WTC11 (cell line): ENCODE results near the gene ZMIZ1. TPM values are rescaled to one million over a fixed set of nuclear protein-coding genes. Genes with fewer than 3 reads are reported as not detected.

Experiments
- ATAC-seq: fragments of 200-7000 bp; cut with Tn5 transposase; 2 replicates; pipeline ENCODE4 v1.10.0; 2021; ENCODE audit warnings: mild to moderate bottlenecking, moderate library complexity
- CTCF ChIA-PET: fragments of 300-600 bp; sonication (Branson Sonifier 250); formaldehyde crosslinking; loops from one replicate; lab custom pipeline; 2021; ENCODE audit warnings: antibody characterized with exemption; lab: Charles Lee
- POLR2A ChIA-PET: fragments of 350-600 bp; sonication (Branson Sonifier 250); formaldehyde crosslinking; loops from one replicate; lab custom pipeline; 2021; ENCODE audit warnings: antibody characterized with exemption; lab: Charles Lee
- DNase-seq: peaks from one replicate; pipeline ENCODE4 v3.0.0; 2021; ENCODE audit warnings: low spot score
- H3K27ac Mint-ChIP-seq: 2 replicates; pipeline ENCODE4 v1.8.0; 2021; ENCODE audit warnings: mixed read lengths
- H3K27me3 Mint-ChIP-seq: 2 replicates; pipeline ENCODE4 v1.8.0; 2021; ENCODE audit warnings: low read depth, mild to moderate bottlenecking, moderate library complexity, mixed read lengths
- H3K36me3 Mint-ChIP-seq: 2 replicates; pipeline ENCODE4 v1.8.0; 2021; ENCODE audit warnings: mixed read lengths
- H3K4me1 Mint-ChIP-seq: 2 replicates; pipeline ENCODE4 v1.8.0; 2022; ENCODE audit warnings: mixed read lengths
- H3K4me3 Mint-ChIP-seq: 2 replicates; pipeline ENCODE4 v1.8.0; 2021; ENCODE audit warnings: mild to moderate bottlenecking, moderate library complexity, mixed read lengths
- H3K9me3 Mint-ChIP-seq: 2 replicates; pipeline ENCODE4 v1.8.0; 2021; ENCODE audit warnings: mixed read lengths
- CBFB ChIP-seq: sonication (generic); formaldehyde crosslinking; IDR thresholded peaks from 2 replicates; pipeline ENCODE4 v1.8.1; 2022; ENCODE audit warnings: mild to moderate bottlenecking, low read depth, missing genetic modification reagents
- ELF4 ChIP-seq: sonication (generic); formaldehyde crosslinking; IDR thresholded peaks from 2 replicates; pipeline ENCODE4 v1.8.1; 2022; ENCODE audit warnings: low read depth, mild to moderate bottlenecking, moderate library complexity, missing genetic modification reagents
- HMGA2 ChIP-seq: fragments of 250-450 bp; sonication (Bioruptor Pico); IDR thresholded peaks from 2 replicates; pipeline ENCODE4 v1.4.0; 2021; ENCODE audit warnings: mild to moderate bottlenecking, moderate library complexity
- IRF2 ChIP-seq: sonication (generic); formaldehyde crosslinking; IDR thresholded peaks from 2 replicates; pipeline ENCODE4 v1.8.0; 2022; ENCODE audit warnings: low read depth, missing genetic modification reagents, borderline replicate concordance
- JUN ChIP-seq: sonication (generic); formaldehyde crosslinking; IDR thresholded peaks from 2 replicates; pipeline ENCODE4 v1.8.0; 2023; ENCODE audit warnings: mild to moderate bottlenecking, missing genetic modification reagents
- NR2C2 ChIP-seq: sonication (generic); formaldehyde crosslinking; IDR thresholded peaks from 2 replicates; pipeline ENCODE4 v1.8.0; 2022; ENCODE audit warnings: mild to moderate bottlenecking, missing genetic modification reagents
- NR3C1 ChIP-seq: sonication (generic); formaldehyde crosslinking; conservative IDR thresholded peaks from 2 replicates; pipeline ENCODE4 v1.8.1; 2023; ENCODE audit warnings: low read depth, mild to moderate bottlenecking, missing genetic modification reagents
- OVOL2 ChIP-seq: fragments of 250-450 bp; sonication (Bioruptor Pico); IDR thresholded peaks from 2 replicates; pipeline ENCODE4 v1.9.0; 2021; ENCODE audit warnings: mild to moderate bottlenecking, borderline replicate concordance
- PRRX2 ChIP-seq: fragments of 250-450 bp; sonication (Bioruptor Pico); IDR thresholded peaks from 2 replicates; pipeline ENCODE4 v1.8.0; 2021; ENCODE audit warnings: mild to moderate bottlenecking
- TCF7 ChIP-seq: sonication (generic); formaldehyde crosslinking; IDR thresholded peaks from 2 replicates; pipeline ENCODE4 v1.8.0; 2022; ENCODE audit warnings: mild to moderate bottlenecking, low read depth, missing genetic modification reagents, moderate library complexity
- TP53 ChIP-seq: sonication (generic); formaldehyde crosslinking; IDR thresholded peaks from 2 replicates; pipeline ENCODE4 v1.8.1; 2023; ENCODE audit warnings: mild to moderate bottlenecking, missing genetic modification reagents
- ZNF121 ChIP-seq: sonication (generic); formaldehyde crosslinking; IDR thresholded peaks from 2 replicates; pipeline ENCODE4 v1.8.0; 2023; ENCODE audit warnings: missing genetic modification reagents
- ZNF317 ChIP-seq: sonication (generic); formaldehyde crosslinking; IDR thresholded peaks from 2 replicates; pipeline ENCODE4 v1.8.1; 2023; ENCODE audit warnings: low read depth, mild to moderate bottlenecking, moderate library complexity, missing genetic modification reagents, borderline replicate concordance
- ZNF416 ChIP-seq: fragments of 250-450 bp; sonication (Bioruptor Pico); IDR thresholded peaks from 2 replicates; pipeline ENCODE4 v1.9.0; 2021; ENCODE audit warnings: mild to moderate bottlenecking, inconsistent platforms
- total RNA-seq: library from RNA; stranded (reverse); gene quantifications from 3 replicates; pipeline ENCODE4 v1.2.3, GENCODE V29; 2021
- TF ChIP-seq, protein P1 (sequence below): sonication (generic); formaldehyde crosslinking; IDR thresholded peaks from 2 replicates; pipeline ENCODE4 v1.8.0; 2022; ENCODE audit warnings: missing genetic modification reagents
- TF ChIP-seq, protein P2 (sequence below): fragments of 250-450 bp; sonication (Bioruptor Pico); IDR thresholded peaks from 2 replicates; pipeline ENCODE4 v1.9.0; 2021; ENCODE audit warnings: moderate library complexity, mild to moderate bottlenecking, inconsistent platforms, borderline replicate concordance
- TF ChIP-seq, protein P3 (sequence below): fragments of 250-450 bp; sonication (Bioruptor Pico); IDR thresholded peaks from 2 replicates; pipeline ENCODE4 v1.9.0; 2021; ENCODE audit warnings: mild to moderate bottlenecking, borderline replicate concordance
- TF ChIP-seq, protein P4 (sequence below): sonication (generic); formaldehyde crosslinking; IDR thresholded peaks from 2 replicates; pipeline ENCODE4 v1.8.1; 2023; ENCODE audit warnings: mild to moderate bottlenecking, missing genetic modification reagents, borderline replicate concordance
- TF ChIP-seq, protein P5 (sequence below): sonication (generic); formaldehyde crosslinking; IDR thresholded peaks from 2 replicates; pipeline ENCODE4 v1.8.1; 2022; ENCODE audit warnings: low read depth, mild to moderate bottlenecking, moderate library complexity, missing genetic modification reagents, borderline replicate concordance

The ZMIZ1 gene
- total RNA-seq, 1 experiment from 2014 or later = 44.4 TPM

DNA sequence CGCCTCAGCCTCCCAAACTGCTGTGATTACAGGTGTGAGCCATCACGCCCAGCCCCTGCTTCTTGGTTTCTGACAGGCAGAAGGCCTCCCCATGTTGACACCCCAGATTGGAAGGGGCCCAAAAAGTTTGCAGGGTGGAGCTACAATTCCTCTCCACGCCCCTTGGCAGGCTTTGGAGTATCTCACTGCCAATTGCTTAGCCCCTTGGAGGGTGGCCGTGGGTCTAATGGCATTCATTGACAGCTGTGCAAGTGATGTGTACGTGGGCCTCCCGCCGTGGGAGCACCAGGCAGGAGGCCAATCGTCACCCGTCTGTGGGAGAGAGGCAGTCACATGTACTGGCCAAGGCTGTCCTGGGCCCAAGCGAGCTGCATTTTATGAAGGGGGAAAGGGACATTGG is 204.8 kb downstream of the ZMIZ1 start (continued):
- TF ChIP-seq CBFB (no peak), HMGA2 (CRISPR knock-in tag) (no peak), OVOL2 (CRISPR knock-in tag) (no peak), IRF2 (CRISPR knock-in tag) (no peak), PRRX2 (CRISPR knock-in tag) (no peak), NR3C1 (CRISPR knock-in tag) (no peak), JUN (no peak)

DNA sequence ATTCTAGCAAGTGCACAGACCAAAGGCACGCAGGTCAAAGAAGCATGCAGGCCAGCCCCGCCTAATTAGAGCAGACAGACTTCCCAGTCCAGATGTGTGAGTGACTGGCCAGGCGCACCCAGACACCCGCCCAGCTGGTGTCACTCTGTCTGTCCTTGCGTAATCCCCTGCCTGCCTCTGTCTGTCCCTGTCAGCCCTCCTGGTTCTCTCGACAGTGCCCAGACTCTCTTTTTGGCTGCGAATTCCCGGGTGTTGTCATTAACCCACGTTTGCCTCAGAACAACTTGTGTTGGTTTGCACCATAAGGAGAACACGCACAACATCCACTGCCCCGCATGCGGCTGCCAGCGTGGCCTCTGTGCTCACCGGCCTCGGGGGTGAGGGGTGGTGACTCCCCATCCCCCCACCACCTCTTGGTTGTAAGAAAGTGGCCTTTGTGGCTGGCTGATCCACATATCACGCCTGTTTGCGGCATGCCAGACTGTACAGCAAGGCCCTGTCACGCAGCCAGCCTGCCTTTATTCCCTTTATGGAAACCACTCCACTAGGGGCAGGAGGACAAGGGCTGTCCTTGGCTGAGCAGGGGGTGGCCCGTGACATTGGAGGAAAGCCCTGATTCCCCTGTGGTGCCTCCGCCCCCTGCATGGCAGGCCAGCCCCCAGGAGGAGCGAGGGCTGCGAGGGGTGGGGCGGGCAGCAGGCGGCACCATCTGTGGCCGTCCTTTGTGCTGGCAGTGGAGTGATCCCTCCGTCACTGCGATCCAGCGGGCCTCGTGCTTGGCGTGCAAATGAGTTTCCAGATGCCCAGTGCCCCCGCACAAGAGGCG is 205.7 kb downstream of the ZMIZ1 start:
- Mint-ChIP-seq H3K27ac (no peak overlapping the region), H3K9me3 (no peaks in the 10 kb centered on the region), H3K4me1 (peaks cover 2% of the 10 kb centered on the region), H3K4me3 (no peak overlapping the region), H3K27me3 (no peaks in the 10 kb centered on the region), H3K36me3 (peaks cover 11% of the 10 kb centered on the region)
- ChIA-PET CTCF (interaction anchor here (0.6 to 1.6 kb wide), 3 partner anchors 18 to 213 kb away, joined by 3 to 9 read pairs (median 3); no protein-coding TSS in a partner anchor), POLR2A (no interaction called here)
- TF ChIP-seq NR2C2 = no peak
- TF ChIP-seq ZNF121 = no peak
- no peak for TF ChIP-seq ZNF317 (CRISPR knock-in tag)
- TF ChIP-seq, protein P1, sequence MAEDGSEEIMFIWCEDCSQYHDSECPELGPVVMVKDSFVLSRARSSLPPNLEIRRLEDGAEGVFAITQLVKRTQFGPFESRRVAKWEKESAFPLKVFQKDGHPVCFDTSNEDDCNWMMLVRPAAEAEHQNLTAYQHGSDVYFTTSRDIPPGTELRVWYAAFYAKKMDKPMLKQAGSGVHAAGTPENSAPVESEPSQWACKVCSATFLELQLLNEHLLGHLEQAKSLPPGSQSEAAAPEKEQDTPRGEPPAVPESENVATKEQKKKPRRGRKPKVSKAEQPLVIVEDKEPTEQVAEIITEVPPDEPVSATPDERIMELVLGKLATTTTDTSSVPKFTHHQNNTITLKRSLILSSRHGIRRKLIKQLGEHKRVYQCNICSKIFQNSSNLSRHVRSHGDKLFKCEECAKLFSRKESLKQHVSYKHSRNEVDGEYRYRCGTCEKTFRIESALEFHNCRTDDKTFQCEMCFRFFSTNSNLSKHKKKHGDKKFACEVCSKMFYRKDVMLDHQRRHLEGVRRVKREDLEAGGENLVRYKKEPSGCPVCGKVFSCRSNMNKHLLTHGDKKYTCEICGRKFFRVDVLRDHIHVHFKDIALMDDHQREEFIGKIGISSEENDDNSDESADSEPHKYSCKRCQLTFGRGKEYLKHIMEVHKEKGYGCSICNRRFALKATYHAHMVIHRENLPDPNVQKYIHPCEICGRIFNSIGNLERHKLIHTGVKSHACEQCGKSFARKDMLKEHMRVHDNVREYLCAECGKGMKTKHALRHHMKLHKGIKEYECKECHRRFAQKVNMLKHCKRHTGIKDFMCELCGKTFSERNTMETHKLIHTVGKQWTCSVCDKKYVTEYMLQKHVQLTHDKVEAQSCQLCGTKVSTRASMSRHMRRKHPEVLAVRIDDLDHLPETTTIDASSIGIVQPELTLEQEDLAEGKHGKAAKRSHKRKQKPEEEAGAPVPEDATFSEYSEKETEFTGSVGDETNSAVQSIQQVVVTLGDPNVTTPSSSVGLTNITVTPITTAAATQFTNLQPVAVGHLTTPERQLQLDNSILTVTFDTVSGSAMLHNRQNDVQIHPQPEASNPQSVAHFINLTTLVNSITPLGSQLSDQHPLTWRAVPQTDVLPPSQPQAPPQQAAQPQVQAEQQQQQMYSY (CRISPR knock-in tag) = no peak
- TF ChIP-seq ELF4 = no peak
- TF ChIP-seq, protein P2, sequence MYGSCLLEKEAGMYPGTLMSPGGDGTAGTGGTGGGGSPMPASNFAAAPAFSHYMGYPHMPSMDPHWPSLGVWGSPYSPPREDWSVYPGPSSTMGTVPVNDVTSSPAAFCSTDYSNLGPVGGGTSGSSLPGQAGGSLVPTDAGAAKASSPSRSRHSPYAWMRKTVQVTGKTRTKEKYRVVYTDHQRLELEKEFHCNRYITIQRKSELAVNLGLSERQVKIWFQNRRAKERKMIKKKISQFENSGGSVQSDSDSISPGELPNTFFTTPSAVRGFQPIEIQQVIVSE = no peak; the same call in 1 of the 2 replicates
- TF ChIP-seq TCF7 (CRISPR knock-in tag) = no peak
- TF ChIP-seq, protein P3, sequence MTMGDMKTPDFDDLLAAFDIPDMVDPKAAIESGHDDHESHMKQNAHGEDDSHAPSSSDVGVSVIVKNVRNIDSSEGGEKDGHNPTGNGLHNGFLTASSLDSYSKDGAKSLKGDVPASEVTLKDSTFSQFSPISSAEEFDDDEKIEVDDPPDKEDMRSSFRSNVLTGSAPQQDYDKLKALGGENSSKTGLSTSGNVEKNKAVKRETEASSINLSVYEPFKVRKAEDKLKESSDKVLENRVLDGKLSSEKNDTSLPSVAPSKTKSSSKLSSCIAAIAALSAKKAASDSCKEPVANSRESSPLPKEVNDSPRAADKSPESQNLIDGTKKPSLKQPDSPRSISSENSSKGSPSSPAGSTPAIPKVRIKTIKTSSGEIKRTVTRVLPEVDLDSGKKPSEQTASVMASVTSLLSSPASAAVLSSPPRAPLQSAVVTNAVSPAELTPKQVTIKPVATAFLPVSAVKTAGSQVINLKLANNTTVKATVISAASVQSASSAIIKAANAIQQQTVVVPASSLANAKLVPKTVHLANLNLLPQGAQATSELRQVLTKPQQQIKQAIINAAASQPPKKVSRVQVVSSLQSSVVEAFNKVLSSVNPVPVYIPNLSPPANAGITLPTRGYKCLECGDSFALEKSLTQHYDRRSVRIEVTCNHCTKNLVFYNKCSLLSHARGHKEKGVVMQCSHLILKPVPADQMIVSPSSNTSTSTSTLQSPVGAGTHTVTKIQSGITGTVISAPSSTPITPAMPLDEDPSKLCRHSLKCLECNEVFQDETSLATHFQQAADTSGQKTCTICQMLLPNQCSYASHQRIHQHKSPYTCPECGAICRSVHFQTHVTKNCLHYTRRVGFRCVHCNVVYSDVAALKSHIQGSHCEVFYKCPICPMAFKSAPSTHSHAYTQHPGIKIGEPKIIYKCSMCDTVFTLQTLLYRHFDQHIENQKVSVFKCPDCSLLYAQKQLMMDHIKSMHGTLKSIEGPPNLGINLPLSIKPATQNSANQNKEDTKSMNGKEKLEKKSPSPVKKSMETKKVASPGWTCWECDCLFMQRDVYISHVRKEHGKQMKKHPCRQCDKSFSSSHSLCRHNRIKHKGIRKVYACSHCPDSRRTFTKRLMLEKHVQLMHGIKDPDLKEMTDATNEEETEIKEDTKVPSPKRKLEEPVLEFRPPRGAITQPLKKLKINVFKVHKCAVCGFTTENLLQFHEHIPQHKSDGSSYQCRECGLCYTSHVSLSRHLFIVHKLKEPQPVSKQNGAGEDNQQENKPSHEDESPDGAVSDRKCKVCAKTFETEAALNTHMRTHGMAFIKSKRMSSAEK (CRISPR knock-in tag) = no peak
- ATAC-seq (no peak), DNase-seq (no peak)

DNA sequence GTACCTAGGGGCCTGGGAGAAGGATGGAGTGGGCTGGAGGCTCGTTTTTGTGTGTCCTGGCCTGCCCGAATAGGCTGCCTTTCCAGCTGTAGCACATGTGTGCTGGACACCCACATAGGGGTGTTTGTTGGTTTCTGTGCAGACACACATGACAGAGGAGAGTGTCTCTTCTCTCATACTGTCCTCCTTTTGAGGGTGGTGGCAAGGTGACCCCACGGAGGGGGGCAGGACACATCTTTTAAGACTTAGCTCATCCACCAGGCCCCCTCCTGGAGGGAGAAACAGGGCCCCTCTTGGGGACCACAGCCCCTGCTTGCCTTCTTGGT is 206.3 kb downstream of the ZMIZ1 start:
- no peak overlapping the region for H3K4me3 Mint-ChIP-seq
- CTCF ChIA-PET = no interaction called here
- POLR2A ChIA-PET = no interaction called here
- H3K9me3 Mint-ChIP-seq = no peaks in the 10 kb centered on the region
- ATAC-seq (no peak), DNase-seq (no peak)
- H3K36me3 Mint-ChIP-seq = peaks cover 13% of the 10 kb centered on the region
- H3K4me1 Mint-ChIP-seq = no peaks in the 10 kb centered on the region; the same call in 1 of the 2 replicates
- no peak overlapping the region for H3K27ac Mint-ChIP-seq
- no peaks in the 10 kb centered on the region for H3K27me3 Mint-ChIP-seq
- TF ChIP-seq TP53 (CRISPR knock-in tag) (no peak), ELF4 (no peak), PRRX2 (CRISPR knock-in tag) (no peak), ZNF416 (CRISPR knock-in tag) (no peak)
- TF ChIP-seq, protein P4, sequence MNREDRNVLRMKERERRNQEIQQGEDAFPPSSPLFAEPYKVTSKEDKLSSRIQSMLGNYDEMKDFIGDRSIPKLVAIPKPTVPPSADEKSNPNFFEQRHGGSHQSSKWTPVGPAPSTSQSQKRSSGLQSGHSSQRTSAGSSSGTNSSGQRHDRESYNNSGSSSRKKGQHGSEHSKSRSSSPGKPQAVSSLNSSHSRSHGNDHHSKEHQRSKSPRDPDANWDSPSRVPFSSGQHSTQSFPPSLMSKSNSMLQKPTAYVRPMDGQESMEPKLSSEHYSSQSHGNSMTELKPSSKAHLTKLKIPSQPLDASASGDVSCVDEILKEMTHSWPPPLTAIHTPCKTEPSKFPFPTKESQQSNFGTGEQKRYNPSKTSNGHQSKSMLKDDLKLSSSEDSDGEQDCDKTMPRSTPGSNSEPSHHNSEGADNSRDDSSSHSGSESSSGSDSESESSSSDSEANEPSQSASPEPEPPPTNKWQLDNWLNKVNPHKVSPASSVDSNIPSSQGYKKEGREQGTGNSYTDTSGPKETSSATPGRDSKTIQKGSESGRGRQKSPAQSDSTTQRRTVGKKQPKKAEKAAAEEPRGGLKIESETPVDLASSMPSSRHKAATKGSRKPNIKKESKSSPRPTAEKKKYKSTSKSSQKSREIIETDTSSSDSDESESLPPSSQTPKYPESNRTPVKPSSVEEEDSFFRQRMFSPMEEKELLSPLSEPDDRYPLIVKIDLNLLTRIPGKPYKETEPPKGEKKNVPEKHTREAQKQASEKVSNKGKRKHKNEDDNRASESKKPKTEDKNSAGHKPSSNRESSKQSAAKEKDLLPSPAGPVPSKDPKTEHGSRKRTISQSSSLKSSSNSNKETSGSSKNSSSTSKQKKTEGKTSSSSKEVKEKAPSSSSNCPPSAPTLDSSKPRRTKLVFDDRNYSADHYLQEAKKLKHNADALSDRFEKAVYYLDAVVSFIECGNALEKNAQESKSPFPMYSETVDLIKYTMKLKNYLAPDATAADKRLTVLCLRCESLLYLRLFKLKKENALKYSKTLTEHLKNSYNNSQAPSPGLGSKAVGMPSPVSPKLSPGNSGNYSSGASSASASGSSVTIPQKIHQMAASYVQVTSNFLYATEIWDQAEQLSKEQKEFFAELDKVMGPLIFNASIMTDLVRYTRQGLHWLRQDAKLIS (CRISPR knock-in tag) = no peak
- TF ChIP-seq, protein P5, sequence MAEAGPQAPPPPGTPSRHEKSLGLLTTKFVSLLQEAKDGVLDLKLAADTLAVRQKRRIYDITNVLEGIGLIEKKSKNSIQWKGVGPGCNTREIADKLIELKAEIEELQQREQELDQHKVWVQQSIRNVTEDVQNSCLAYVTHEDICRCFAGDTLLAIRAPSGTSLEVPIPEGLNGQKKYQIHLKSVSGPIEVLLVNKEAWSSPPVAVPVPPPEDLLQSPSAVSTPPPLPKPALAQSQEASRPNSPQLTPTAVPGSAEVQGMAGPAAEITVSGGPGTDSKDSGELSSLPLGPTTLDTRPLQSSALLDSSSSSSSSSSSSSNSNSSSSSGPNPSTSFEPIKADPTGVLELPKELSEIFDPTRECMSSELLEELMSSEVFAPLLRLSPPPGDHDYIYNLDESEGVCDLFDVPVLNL (CRISPR knock-in tag) = no peak
